CD14-positive monocyte (primary cell): ENCODE data around the gene RNF186. TPM values are rescaled to one million over a fixed set of nuclear protein-coding genes. Genes with fewer than 3 reads are reported as not detected.

ENCODE experiments used
- DNase-seq, 3 donors: peaks; one replicate each; pipeline ENCODE4 v3.0.0-alpha.2; 2011 to 2022
- H2AFZ ChIP-seq: 2 replicates; pipeline ENCODE4 v1.6.0; 2012; ENCODE audit warnings: mild to moderate bottlenecking, low read depth, low read length, inconsistent platforms; ENCODE audit not compliant: insufficient read depth, poor library complexity, severe bottlenecking
- H3K27ac ChIP-seq, 2 donors: 1 replicate in 1 of 2; 2 replicates in 1 of 2; pipeline ENCODE4 v1.5.1; 2012 to 2013; ENCODE audit warnings: low read length in 2 of 2, control low read depth in 1 of 2, inconsistent platforms in 1 of 2, low read depth in 1 of 2, mild to moderate bottlenecking in 1 of 2
- H3K27me3 ChIP-seq, 2 donors: one replicate each; pipeline versions ENCODE4 v1.6.0 to v1.6.1; 2011 to 2013; ENCODE audit warnings: low read length in 2 of 2; ENCODE audit not compliant: control insufficient read depth in 2 of 2, insufficient read depth in 2 of 2
- H3K36me3 ChIP-seq, 2 donors: replicated peaks in 1 of 2; 1 replicate in 1 of 2; 2 replicates in 1 of 2; pipeline versions ENCODE4 v1.5.1 to v1.6.1; 2012 to 2013; ENCODE audit warnings: low read length in 2 of 2, control low read depth in 1 of 2, inconsistent platforms in 1 of 2, mild to moderate bottlenecking in 1 of 2; ENCODE audit not compliant: insufficient read depth in 2 of 2, control insufficient read depth in 1 of 2
- H3K4me1 ChIP-seq, 2 donors: 1 replicate in 1 of 2; 2 replicates in 1 of 2; pipeline versions ENCODE4 v1.5.1 to v1.6.1; 2012 to 2013; ENCODE audit warnings: low read length in 2 of 2, control low read depth in 1 of 2, inconsistent platforms in 1 of 2, mild to moderate bottlenecking in 1 of 2, moderate library complexity in 1 of 2; ENCODE audit not compliant: insufficient read depth in 2 of 2, control insufficient read depth in 1 of 2
- H3K4me2 ChIP-seq: replicated peaks from 2 replicates; pipeline ENCODE3; 2012; ENCODE audit warnings: low read length, moderate library complexity, mild to moderate bottlenecking; ENCODE audit not compliant: poor library complexity, severe bottlenecking; ENCODE audit errors: extremely low read depth
- H3K4me3 ChIP-seq, 3 experiments: fragments of 200-600 bp in 1 of 3; sonication (generic) in 1 of 3; replicated peaks in 1 of 3; 1 replicate in 2 of 3; 2 replicates in 1 of 3; pipeline ENCODE4 v1.5.1; 2011 to 2013; ENCODE audit warnings: low read length in 3 of 3, mild to moderate bottlenecking in 3 of 3, control low read depth in 2 of 3, low read depth in 2 of 3, inconsistent platforms in 1 of 3, moderate library complexity in 1 of 3
- H3K79me2 ChIP-seq: 2 replicates; pipeline ENCODE4 v1.6.0; 2012; ENCODE audit warnings: mild to moderate bottlenecking, control low read depth, inconsistent platforms, low read length, moderate library complexity; ENCODE audit not compliant: insufficient read depth
- H3K9ac ChIP-seq: 2 replicates; pipeline ENCODE4 v1.6.0; 2017; ENCODE audit warnings: low read length, mild to moderate bottlenecking; ENCODE audit not compliant: insufficient read depth, poor library complexity, severe bottlenecking
- H3K9me3 ChIP-seq, 2 donors: replicated peaks in 1 of 2; 1 replicate in 1 of 2; 2 replicates in 1 of 2; pipeline versions ENCODE4 v1.5.1 to v1.6.1; 2012 to 2013; ENCODE audit warnings: low read length in 2 of 2, control low read depth in 1 of 2; ENCODE audit not compliant: control insufficient read depth in 1 of 2, insufficient read depth in 1 of 2
- H4K20me1 ChIP-seq: 2 replicates; pipeline ENCODE4 v1.6.0; 2012; ENCODE audit warnings: mild to moderate bottlenecking, low read length, control low read depth, moderate library complexity; ENCODE audit not compliant: insufficient read depth
- H3K27ac Mint-ChIP-seq, 7 donors: one replicate each; pipeline ENCODE4 v1.8.0; 2020; ENCODE audit warnings: mild to moderate bottlenecking in 7 of 7, mixed read lengths in 7 of 7, moderate library complexity in 6 of 7, inconsistent platforms in 2 of 7
- H3K27me3 Mint-ChIP-seq, 3 donors: one replicate each; pipeline ENCODE4 v1.8.0; 2021 to 2022; ENCODE audit warnings: low read depth in 3 of 3, mild to moderate bottlenecking in 3 of 3, mixed read lengths in 3 of 3, moderate library complexity in 3 of 3, inconsistent platforms in 1 of 3
- H3K36me3 Mint-ChIP-seq, 2 donors: one replicate each; pipeline ENCODE4 v1.8.0; 2020; ENCODE audit warnings: mixed read lengths in 2 of 2, inconsistent platforms in 1 of 2, mild to moderate bottlenecking in 1 of 2
- H3K4me1 Mint-ChIP-seq: one replicate; pipeline ENCODE4 v1.8.0; 2020; ENCODE audit warnings: mild to moderate bottlenecking, mixed read lengths
- H3K4me3 Mint-ChIP-seq, 2 donors: one replicate each; pipeline ENCODE4 v1.8.0; 2020; ENCODE audit warnings: mild to moderate bottlenecking in 2 of 2, mixed read lengths in 2 of 2, moderate library complexity in 1 of 2
- H3K9me3 Mint-ChIP-seq, 7 donors: one replicate each; pipeline ENCODE4 v1.8.0; 2020 to 2022; ENCODE audit warnings: mixed read lengths in 7 of 7, mild to moderate bottlenecking in 6 of 7, moderate library complexity in 6 of 7, inconsistent platforms in 2 of 7
- WGBS: methylation state at CpG from one replicate; pipeline ENCODE4 v1.1.5; 2013; ENCODE audit warnings: missing lambda C conversion rate; ENCODE audit not compliant: insufficient coverage; 5-methylcytosine and 5-hydroxymethylcytosine counted together
- intact Hi-C, 2 donors: fragments of 100-400 bp; cut with micrococcal nuclease; formaldehyde crosslinking; loops; one replicate each; pipeline versions ENCODE4 v1.15.0 to v1.15.1; 2023
- polyA plus RNA-seq, 3 donors: library from polyadenylated mRNA; depleted of rRNA in 1 of 3; unstranded in 2 of 3; stranded (reverse) in 1 of 3; fragments of 300-500 nt in 2 of 3; fragments of >200 nt in 1 of 3; fragmentation: Illumina TruSeq in 2 of 3; gene quantifications; 1 replicate in 2 of 3; 2 replicates in 1 of 3; pipeline ENCODE4 v1.2.3, GENCODE V29; 2012 to 2021
- TF ChIP-seq, protein P1 (sequence below): fragments of 200-600 bp; IDR thresholded peaks from one replicate; pipeline ENCODE4 v1.8.0; 2022; ENCODE audit warnings: antibody characterized with exemption, mild to moderate bottlenecking

RNF186 gene
- polyA plus RNA-seq, 3 donors: not detected

DNA sequence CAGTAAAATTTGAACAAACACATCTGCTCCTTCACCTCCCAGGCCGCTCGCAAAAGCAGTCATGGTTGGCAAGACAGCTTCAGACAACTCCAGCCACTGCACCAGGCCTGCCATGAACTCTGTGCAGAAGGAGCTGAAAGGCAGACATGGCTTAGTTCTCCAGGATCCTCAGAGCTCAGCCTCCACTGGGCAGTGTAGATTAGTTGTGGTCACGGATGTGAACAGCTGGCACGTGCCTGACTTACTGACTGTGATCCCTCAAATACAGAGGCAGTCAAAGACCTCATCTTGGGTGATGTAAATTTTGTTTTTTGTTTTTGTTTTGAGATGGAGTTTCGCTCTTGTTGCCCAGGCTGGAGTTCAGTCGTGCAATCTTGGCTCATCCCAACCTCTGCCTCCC is 43.7 kb downstream of the RNF186 start:
- Histone ChIP-seq H3K9ac (no peak overlapping the region), H3K36me3 (peaks cover 36 to 85% of the 10 kb centered on the region in 2 donors), H3K9me3 (no peaks in the 10 kb centered on the region), H4K20me1 (no peaks in the 10 kb centered on the region), H3K27ac (no peak overlapping the region), H3K4me1 (no peaks in the 10 kb centered on the region), H3K4me3 (no peak overlapping the region), H3K27me3 (no peaks in the 10 kb centered on the region), H2AFZ (no peak overlapping the region), H3K79me2 (no peaks in the 10 kb centered on the region), H3K4me2 (no peak overlapping the region)
- Mint-ChIP-seq H3K27me3 (no peaks in the 10 kb centered on the region), H3K4me1 (no peaks in the 10 kb centered on the region), H3K27ac (peak overlapping the region in 1 of 7 donors; percentile 67), H3K4me3 (no peak overlapping the region), H3K36me3 (peaks cover 53 to 65% of the 10 kb centered on the region in 2 donors), H3K9me3 (peaks cover 0 to 1% (median 0%) of the 10 kb centered on the region in 7 donors)
- no peak for DNase-seq
- TF ChIP-seq, protein P1, sequence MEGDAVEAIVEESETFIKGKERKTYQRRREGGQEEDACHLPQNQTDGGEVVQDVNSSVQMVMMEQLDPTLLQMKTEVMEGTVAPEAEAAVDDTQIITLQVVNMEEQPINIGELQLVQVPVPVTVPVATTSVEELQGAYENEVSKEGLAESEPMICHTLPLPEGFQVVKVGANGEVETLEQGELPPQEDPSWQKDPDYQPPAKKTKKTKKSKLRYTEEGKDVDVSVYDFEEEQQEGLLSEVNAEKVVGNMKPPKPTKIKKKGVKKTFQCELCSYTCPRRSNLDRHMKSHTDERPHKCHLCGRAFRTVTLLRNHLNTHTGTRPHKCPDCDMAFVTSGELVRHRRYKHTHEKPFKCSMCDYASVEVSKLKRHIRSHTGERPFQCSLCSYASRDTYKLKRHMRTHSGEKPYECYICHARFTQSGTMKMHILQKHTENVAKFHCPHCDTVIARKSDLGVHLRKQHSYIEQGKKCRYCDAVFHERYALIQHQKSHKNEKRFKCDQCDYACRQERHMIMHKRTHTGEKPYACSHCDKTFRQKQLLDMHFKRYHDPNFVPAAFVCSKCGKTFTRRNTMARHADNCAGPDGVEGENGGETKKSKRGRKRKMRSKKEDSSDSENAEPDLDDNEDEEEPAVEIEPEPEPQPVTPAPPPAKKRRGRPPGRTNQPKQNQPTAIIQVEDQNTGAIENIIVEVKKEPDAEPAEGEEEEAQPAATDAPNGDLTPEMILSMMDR: no peak
- intact Hi-C loops: no loop called here
- 100% methylated on average over 4 of the region's 6 CpGs for WGBS

DNA sequence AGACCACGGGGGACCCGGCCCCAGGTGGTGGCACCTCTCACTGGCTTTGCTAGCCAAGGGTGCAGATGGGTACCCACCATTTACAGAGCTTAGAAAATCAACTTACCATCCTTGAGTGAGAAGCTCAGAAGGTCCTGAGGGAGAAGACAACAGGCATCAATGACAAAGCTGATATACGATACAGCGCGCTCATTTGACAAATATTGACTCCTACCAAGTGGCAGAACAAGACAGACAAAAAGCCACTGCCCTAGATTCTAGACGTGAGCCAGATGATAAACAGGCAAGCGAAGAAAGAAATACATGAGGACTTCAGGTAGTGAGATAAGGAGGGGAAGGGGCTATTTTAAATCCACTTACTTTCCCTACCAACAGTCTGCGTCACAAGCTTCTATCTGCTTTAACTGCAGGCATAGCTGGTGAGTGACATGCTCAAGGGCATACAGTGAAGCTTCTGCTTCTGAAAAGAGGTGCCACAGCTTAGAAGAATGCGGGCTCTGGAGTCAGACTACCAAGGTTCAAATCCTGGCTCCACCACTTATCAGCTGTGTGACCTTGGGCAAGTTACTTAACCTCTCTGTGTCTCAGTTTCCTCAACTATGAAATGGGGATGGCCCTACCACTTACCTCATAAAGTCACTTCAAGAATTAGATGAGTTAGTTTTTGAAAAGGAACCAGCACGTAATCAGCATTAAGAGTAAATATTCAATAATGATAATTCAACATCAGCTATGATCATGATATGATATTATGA is 44.5 kb downstream of the RNF186 start:
- no peak overlapping the region for H2AFZ ChIP-seq
- no peaks in the 10 kb centered on the region for H4K20me1 ChIP-seq
- no peaks in the 10 kb centered on the region for H3K9me3 ChIP-seq
- no peaks in the 10 kb centered on the region for H3K79me2 ChIP-seq
- no peak overlapping the region for H3K4me2 ChIP-seq
- no peaks in the 10 kb centered on the region for H3K4me1 Mint-ChIP-seq
- no peak for DNase-seq
- H3K36me3 ChIP-seq: peaks cover 34 to 81% of the 10 kb centered on the region in 2 donors
- WGBS: 40% methylated on average over 1 of the region's 10 CpGs
- H3K36me3 Mint-ChIP-seq: peaks cover 55 to 62% of the 10 kb centered on the region in 2 donors
- no peak overlapping the region for H3K4me3 Mint-ChIP-seq
- H3K27ac ChIP-seq: no peak overlapping the region
- no peaks in the 10 kb centered on the region for H3K27me3 Mint-ChIP-seq
- no peaks in the 10 kb centered on the region for H3K4me1 ChIP-seq
- no peaks in the 10 kb centered on the region for H3K27me3 ChIP-seq
- no peak overlapping the region for H3K27ac Mint-ChIP-seq
- H3K4me3 ChIP-seq: no peak overlapping the region
- intact Hi-C loops: no loop called here
- peaks cover 0 to 1% (median 0%) of the 10 kb centered on the region in 7 donors for H3K9me3 Mint-ChIP-seq
- H3K9ac ChIP-seq: no peak overlapping the region
- TF ChIP-seq, protein P1: no peak
